OCI-LY1 (cell line): Measurements from ENCODE around the gene CEP162.
"Not testable (repeated sequence)": the region's sequence is repeated elsewhere in the genome, so short reads cannot be mapped to it uniquely, and the experiment has no call there.

Experiments
- H2AFZ ChIP-seq: fragments of 200-600 bp; sonication (generic), shearing (Covaris generic); 2 replicates; pipeline ENCODE4 v1.6.0; 2014; ENCODE audit warnings: antibody characterized with exemption, mild to moderate bottlenecking, low read length
- H3F3A ChIP-seq: fragments of 200-600 bp; sonication (generic), shearing (Covaris generic); 2 replicates; pipeline ENCODE4 v1.6.0; 2014; ENCODE audit warnings: mild to moderate bottlenecking, antibody characterized with exemption, low read length, moderate library complexity; ENCODE audit not compliant: insufficient read depth
- H3K27ac ChIP-seq: fragments of 200-600 bp; sonication (generic); 2 replicates; pipeline ENCODE4 v1.5.1; 2014; ENCODE audit warnings: low read length, mixed run types, mild to moderate bottlenecking, low read depth; ENCODE audit not compliant: poor library complexity, severe bottlenecking
- H3K27me3 ChIP-seq: fragments of 200-600 bp; sonication (generic); 2 replicates; pipeline ENCODE4 v1.6.0; 2014; ENCODE audit warnings: antibody characterized with exemption, mild to moderate bottlenecking, low read length, moderate library complexity; ENCODE audit not compliant: insufficient read depth
- H3K36me3 ChIP-seq: fragments of 200-600 bp; sonication (generic); 2 replicates; pipeline ENCODE4 v1.6.1; 2014; ENCODE audit warnings: mild to moderate bottlenecking, antibody characterized with exemption, low read length, moderate library complexity, mixed read lengths; ENCODE audit not compliant: insufficient read depth
- H3K4me1 ChIP-seq: fragments of 200-600 bp; sonication (generic); 2 replicates; pipeline ENCODE4 v1.5.1; 2014; ENCODE audit warnings: mild to moderate bottlenecking, low read length, moderate library complexity; ENCODE audit not compliant: insufficient read depth, severe bottlenecking
- H3K4me2 ChIP-seq: fragments of 200-600 bp; sonication (generic), shearing (Covaris generic); 2 replicates; pipeline ENCODE4 v1.6.1; 2014; ENCODE audit warnings: low read length
- H3K4me3 ChIP-seq: fragments of 200-600 bp; sonication (generic); 2 replicates; pipeline ENCODE4 v1.5.1; 2014; ENCODE audit warnings: low read length, low read depth, mild to moderate bottlenecking, mixed read lengths; ENCODE audit not compliant: poor library complexity, severe bottlenecking
- H3K79me2 ChIP-seq: fragments of 200-600 bp; shearing (Covaris generic); 2 replicates; pipeline ENCODE4 v1.6.1; 2016; ENCODE audit warnings: mixed run types, low read length, mixed read lengths; ENCODE audit not compliant: insufficient read depth
- H3K9ac ChIP-seq: fragments of 200-600 bp; sonication (generic), shearing (Covaris generic); 2 replicates; pipeline ENCODE4 v1.6.1; 2014; ENCODE audit warnings: mild to moderate bottlenecking, low read length, mixed read lengths
- H3K9me2 ChIP-seq: fragments of 200-600 bp; sonication (generic), shearing (Covaris generic); 2 replicates; pipeline ENCODE4 v1.6.1; 2014; ENCODE audit warnings: low read depth, mild to moderate bottlenecking, low read length, mixed read lengths
- H3K9me3 ChIP-seq: fragments of 200-600 bp; shearing (Covaris generic); 2 replicates; pipeline ENCODE4 v1.6.1; 2014; ENCODE audit warnings: low read length, mixed read lengths
- H4K20me1 ChIP-seq: fragments of 200-600 bp; sonication (generic), shearing (Covaris generic); 2 replicates; pipeline ENCODE4 v1.6.0; 2016; ENCODE audit warnings: mild to moderate bottlenecking, low read length; ENCODE audit not compliant: insufficient read depth
- EZH2 ChIP-seq: fragments of 200-600 bp; sonication (generic), shearing (Covaris generic); IDR thresholded peaks from 2 replicates; pipeline ENCODE4 v1.8.0; 2017; ENCODE audit warnings: borderline replicate concordance, mixed run types, mild to moderate bottlenecking, antibody characterized with exemption, low read length, moderate library complexity, mixed read lengths
- TF ChIP-seq, protein P1 (sequence below): fragments of 200-600 bp; sonication (generic), shearing (Covaris generic); IDR thresholded peaks from 2 replicates; pipeline ENCODE4 v1.5.1; 2017; ENCODE audit warnings: mild to moderate bottlenecking, antibody characterized with exemption, low read length, moderate library complexity, mixed read lengths

CEP162 gene

DNA sequence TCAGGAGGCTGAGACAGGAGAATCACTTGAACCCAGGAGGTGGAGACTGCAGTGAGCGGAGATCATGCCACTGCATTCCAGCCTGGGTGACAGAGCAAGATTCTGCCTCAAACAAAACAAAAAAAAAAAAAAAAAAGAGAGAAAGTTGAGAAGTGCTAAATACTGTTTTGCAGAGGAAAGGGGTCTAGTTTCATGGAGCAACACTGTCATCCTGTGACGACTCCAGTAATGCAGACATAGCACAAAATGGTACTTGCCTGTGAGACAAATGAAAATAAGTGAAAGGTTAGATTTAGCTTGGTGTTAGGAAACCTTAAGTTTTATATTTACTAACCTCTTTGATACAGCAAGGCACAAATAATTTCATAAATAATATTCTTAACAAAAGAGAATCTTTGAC lies 29.7 kb downstream of the CEP162 start:
- H3K9me3 ChIP-seq = no peaks in the 10 kb centered on the region
- TF ChIP-seq, protein P1, sequence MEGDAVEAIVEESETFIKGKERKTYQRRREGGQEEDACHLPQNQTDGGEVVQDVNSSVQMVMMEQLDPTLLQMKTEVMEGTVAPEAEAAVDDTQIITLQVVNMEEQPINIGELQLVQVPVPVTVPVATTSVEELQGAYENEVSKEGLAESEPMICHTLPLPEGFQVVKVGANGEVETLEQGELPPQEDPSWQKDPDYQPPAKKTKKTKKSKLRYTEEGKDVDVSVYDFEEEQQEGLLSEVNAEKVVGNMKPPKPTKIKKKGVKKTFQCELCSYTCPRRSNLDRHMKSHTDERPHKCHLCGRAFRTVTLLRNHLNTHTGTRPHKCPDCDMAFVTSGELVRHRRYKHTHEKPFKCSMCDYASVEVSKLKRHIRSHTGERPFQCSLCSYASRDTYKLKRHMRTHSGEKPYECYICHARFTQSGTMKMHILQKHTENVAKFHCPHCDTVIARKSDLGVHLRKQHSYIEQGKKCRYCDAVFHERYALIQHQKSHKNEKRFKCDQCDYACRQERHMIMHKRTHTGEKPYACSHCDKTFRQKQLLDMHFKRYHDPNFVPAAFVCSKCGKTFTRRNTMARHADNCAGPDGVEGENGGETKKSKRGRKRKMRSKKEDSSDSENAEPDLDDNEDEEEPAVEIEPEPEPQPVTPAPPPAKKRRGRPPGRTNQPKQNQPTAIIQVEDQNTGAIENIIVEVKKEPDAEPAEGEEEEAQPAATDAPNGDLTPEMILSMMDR = no peak
- H3K27ac ChIP-seq = no peak overlapping the region
- H4K20me1 ChIP-seq = no peaks in the 10 kb centered on the region
- no peaks in the 10 kb centered on the region for H3F3A ChIP-seq
- no peaks in the 10 kb centered on the region for H3K79me2 ChIP-seq
- no peaks in the 10 kb centered on the region for H3K4me1 ChIP-seq
- H3K4me3 ChIP-seq = no peak overlapping the region
- H3K36me3 ChIP-seq = peaks cover 25% of the 10 kb centered on the region
- no peak overlapping the region for H3K4me2 ChIP-seq
- no peak overlapping the region for H3K9ac ChIP-seq
- H3K9me2 ChIP-seq = no peaks in the 10 kb centered on the region
- H3K27me3 ChIP-seq = no peaks in the 10 kb centered on the region
- no peak overlapping the region for H2AFZ ChIP-seq

DNA sequence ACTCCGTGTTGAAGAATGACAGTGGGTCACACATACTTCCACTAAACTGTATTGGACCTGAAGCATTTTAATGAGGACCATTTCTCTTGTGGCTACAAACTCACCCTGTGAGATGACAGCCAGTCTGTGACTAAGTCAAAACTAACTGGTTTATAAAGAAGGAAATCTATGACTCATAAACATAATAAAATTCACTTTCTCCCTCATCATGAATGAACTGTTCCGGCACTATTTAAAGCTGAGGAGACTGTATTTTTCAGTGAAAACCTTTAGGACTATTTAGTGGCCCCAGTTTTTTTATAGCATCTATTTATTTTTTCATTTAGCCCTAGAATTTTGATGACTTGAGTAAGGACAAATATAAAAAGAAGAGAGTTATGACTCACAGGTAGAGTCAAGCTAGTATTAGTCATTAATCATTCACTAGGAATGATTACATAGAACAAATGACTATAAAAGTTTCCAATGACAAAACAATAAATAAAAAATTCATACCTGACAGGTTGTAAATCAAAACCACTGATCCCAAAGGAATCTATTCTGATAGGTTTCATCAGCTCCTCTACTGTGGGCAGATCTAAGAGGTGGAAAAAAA lies 34.2 kb downstream of the CEP162 start:
- H3F3A ChIP-seq = no peaks in the 10 kb centered on the region
- TF ChIP-seq, protein P1 = no peak
- no peak for TF ChIP-seq EZH2
- no peak overlapping the region for H2AFZ ChIP-seq
- H4K20me1 ChIP-seq = no peaks in the 10 kb centered on the region
- no peaks in the 10 kb centered on the region for H3K79me2 ChIP-seq
- no peak overlapping the region for H3K4me3 ChIP-seq
- H3K9me2 ChIP-seq = no peaks in the 10 kb centered on the region
- H3K9me3 ChIP-seq = no peaks in the 10 kb centered on the region
- peaks cover 41% of the 10 kb centered on the region for H3K36me3 ChIP-seq
- no peak overlapping the region for H3K27ac ChIP-seq
- no peak overlapping the region for H3K4me2 ChIP-seq
- H3K4me1 ChIP-seq = no peaks in the 10 kb centered on the region
- no peaks in the 10 kb centered on the region for H3K27me3 ChIP-seq
- no peak overlapping the region for H3K9ac ChIP-seq

DNA sequence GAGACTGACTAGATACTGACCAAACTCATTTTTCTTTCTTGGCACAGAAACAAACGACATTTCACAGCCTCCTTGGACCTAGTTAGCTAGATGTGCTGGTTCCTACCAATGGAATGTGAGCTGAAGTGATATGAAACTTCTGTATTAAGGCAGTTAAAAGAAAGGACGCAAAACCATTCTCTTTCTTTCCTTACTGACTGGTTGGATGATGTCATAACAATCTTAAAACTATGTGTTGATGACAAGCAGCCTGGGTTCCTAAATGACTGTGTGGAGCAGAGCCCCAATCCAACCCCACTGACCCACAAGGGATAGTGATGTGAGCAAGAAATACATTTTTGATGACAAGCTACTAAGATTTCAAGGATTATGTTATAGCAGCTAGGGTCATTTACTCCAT lies 35.6 kb downstream of the CEP162 start:
- H3K9me2 ChIP-seq = no peaks in the 10 kb centered on the region
- no peaks in the 10 kb centered on the region for H3K4me1 ChIP-seq
- H3K9me3 ChIP-seq = no peaks in the 10 kb centered on the region
- no peak overlapping the region for H3K9ac ChIP-seq
- H3K79me2 ChIP-seq = no peaks in the 10 kb centered on the region
- no peaks in the 10 kb centered on the region for H4K20me1 ChIP-seq
- H3K4me2 ChIP-seq = no peak overlapping the region
- no peaks in the 10 kb centered on the region for H3K27me3 ChIP-seq
- H3K36me3 ChIP-seq = peaks cover 37% of the 10 kb centered on the region
- H3F3A ChIP-seq = no peaks in the 10 kb centered on the region
- no peak overlapping the region for H3K4me3 ChIP-seq
- TF ChIP-seq EZH2 = no peak
- TF ChIP-seq, protein P1 = no peak
- no peak overlapping the region for H3K27ac ChIP-seq
- H2AFZ ChIP-seq = no peak overlapping the region

DNA sequence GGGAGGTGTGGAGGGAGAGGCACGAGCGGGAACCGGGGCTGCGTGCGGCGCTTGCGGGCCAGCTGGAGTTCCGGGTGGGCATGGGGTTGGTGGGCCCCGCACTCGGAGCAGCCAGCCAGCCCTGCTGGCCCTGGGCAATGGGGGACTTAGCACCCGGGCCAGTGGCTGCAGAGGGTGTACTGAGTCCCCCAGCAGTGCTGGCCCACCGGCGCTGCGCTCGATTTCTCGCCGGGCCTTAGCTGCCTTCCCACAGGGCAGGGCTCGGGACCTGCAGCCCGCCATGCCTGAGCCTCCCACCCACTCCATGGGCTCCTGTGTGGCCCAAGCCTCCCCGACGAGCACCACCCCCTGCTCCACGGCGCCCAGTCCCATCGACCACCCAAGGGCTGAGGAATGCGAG lies 38.1 kb downstream of the CEP162 start:
- H3K4me3 ChIP-seq = not testable (repeated sequence)

More for the DNA sequence above, 38.1 kb downstream of the CEP162 start:
- not testable (repeated sequence) for H3K9me2 ChIP-seq, H3K9ac ChIP-seq, H3K27ac ChIP-seq, H4K20me1 ChIP-seq, H3K4me2 ChIP-seq, H2AFZ ChIP-seq, H3K4me1 ChIP-seq, H3K27me3 ChIP-seq, H3K9me3 ChIP-seq, H3F3A ChIP-seq, H3K79me2 ChIP-seq
- peaks cover 25% of the 10 kb centered on the region for H3K36me3 ChIP-seq
